ENCODE measurements around the gene OR4A5.
"Not testable (repeated sequence)": the region's sequence is repeated elsewhere in the genome, so short reads cannot be mapped to it uniquely, and the experiment has no call there.

DNA sequence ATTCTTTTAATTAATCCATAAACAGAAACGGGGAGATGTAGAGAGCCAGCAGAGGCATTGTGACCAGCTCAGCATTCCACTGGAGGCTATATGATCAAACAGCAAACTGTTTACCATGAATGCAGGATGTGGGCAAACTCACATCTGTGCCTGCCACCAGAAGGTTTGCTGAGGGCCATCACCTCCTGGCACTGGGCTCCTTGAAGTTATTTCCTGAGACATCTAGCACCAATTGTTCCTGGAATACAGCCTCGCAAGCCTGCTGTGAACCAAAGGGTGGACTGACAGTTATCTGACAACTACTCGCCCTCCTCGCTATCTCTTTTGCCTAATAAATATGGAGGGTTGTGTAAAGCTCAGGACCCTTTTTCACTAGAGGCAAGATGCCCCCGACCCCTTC, 13.5 kb downstream of the OR4A5 start:
- not testable (repeated sequence) for TF ChIP-seq CTCF (conservative IDR thresholded peaks at IDR 0.05 in 1 of 2, IDR thresholded peaks at IDR 0.05 in 1 of 2; ENCODE audit: low read depth in 1 of 2, low read length in 2 of 2); EZH2 (IDR thresholded peaks at IDR 0.05; ENCODE audit: low read length, missing control alignments)
